Measurements from ENCODE around the gene ALK.

- TF ChIP-seq REST (IDR thresholded peaks at IDR 0.05; ENCODE audit: low read depth) (no peak), TAF1 (IDR thresholded peaks at IDR 0.05; ENCODE audit: low read depth) (no peak), EP300 (IDR thresholded peaks at IDR 0.05; ENCODE audit: borderline replicate concordance) (no peak), YY1 (IDR thresholded peaks at IDR 0.05; ENCODE audit: low read depth) (no peak), EGR1 (IDR thresholded peaks at IDR 0.05) (no peak), RAD21 (IDR thresholded peaks at IDR 0.05; ENCODE audit: low read depth) (peak; percentile 76), FOXM1 (IDR thresholded peaks at IDR 0.05; ENCODE audit: borderline replicate concordance, low read depth) (no peak), USF1 (IDR thresholded peaks at IDR 0.05) (no peak)
Measured at GRCh38 chr2:29923110-29923721, 1.8 kb upstream of the ALK start.

Data from Ishikawa (cell line).